ENCODE data around the gene VAMP5. TPM values are rescaled to one million over a fixed set of nuclear protein-coding genes. Genes with fewer than 3 reads are reported as not detected.
"Not testable (repeated sequence)": the region's sequence is repeated elsewhere in the genome, so short reads cannot be mapped to it uniquely, and the experiment has no call there.

Gene VAMP5, protein sequence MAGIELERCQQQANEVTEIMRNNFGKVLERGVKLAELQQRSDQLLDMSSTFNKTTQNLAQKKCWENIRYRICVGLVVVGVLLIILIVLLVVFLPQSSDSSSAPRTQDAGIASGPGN
- 10 to 100 TPM in 11 of 12 donors, not detected in 1; 19.4 to 44.4 (median 38.0) TPM for polyA plus RNA-seq (ENCODE audit: insufficient read length in 12 of 12)
- long read RNA-seq, donor 1, transcript VAMP5-201 (3 exons, 689 nt): major isoform, 10 of 18 reads
- long read RNA-seq, donor 1, partial matches to known transcripts: 8 of 18 reads
- long read RNA-seq, donor 1, other reads (novel, unspliced or antisense): 0 of 18 reads
- long read RNA-seq, donor 2, transcript VAMP5-201 (3 exons, 689 nt): major isoform, 48 of 56 reads
- long read RNA-seq, donor 2, partial matches to known transcripts: 0 of 56 reads
- long read RNA-seq, donor 2, other reads (novel, unspliced or antisense): 8 of 56 reads
- long read RNA-seq, donor 3, transcript VAMP5-201 (3 exons, 689 nt): major isoform, 16 of 24 reads
- long read RNA-seq, donor 3, partial matches to known transcripts: 0 of 24 reads
- long read RNA-seq, donor 3, other reads (novel, unspliced or antisense): 7 of 24 reads
- long read RNA-seq, donor 4, transcript VAMP5-201 (3 exons, 689 nt): major isoform, 11 of 25 reads
- long read RNA-seq, donor 4, partial matches to known transcripts: 13 of 25 reads
- long read RNA-seq, donor 4, other reads (novel, unspliced or antisense): 0 of 25 reads
- long read RNA-seq, donor 5, transcript VAMP5-201 (3 exons, 689 nt): major isoform, 41 of 81 reads
- long read RNA-seq, donor 5, partial matches to known transcripts: 32 of 81 reads
- long read RNA-seq, donor 5, other reads (novel, unspliced or antisense): 5 of 81 reads
- long read RNA-seq, donor 6, transcript VAMP5-201 (3 exons, 689 nt): major isoform, 16 of 58 reads
- long read RNA-seq, donor 6, partial matches to known transcripts: 42 of 58 reads
- long read RNA-seq, donor 6, other reads (novel, unspliced or antisense): 0 of 58 reads
- long read RNA-seq, donor 7, transcript VAMP5-201 (3 exons, 689 nt): major isoform, 35 of 35 reads
- long read RNA-seq, donor 7, partial matches to known transcripts: 0 of 35 reads
- long read RNA-seq, donor 7, other reads (novel, unspliced or antisense): 0 of 35 reads
- long read RNA-seq, donor 8, transcript VAMP5-201 (3 exons, 689 nt): major isoform, 33 of 52 reads
- long read RNA-seq, donor 8, partial matches to known transcripts: 9 of 52 reads
- long read RNA-seq, donor 8, other reads (novel, unspliced or antisense): 9 of 52 reads
- long read RNA-seq, donor 9, transcript VAMP5-201 (3 exons, 689 nt): major isoform, 21 of 34 reads
- long read RNA-seq, donor 9, partial matches to known transcripts: 12 of 34 reads
- long read RNA-seq, donor 9, other reads (novel, unspliced or antisense): 0 of 34 reads
- long read RNA-seq, donor 10, transcript VAMP5-201 (3 exons, 689 nt): major isoform, 46 of 79 reads
- long read RNA-seq, donor 10, partial matches to known transcripts: 32 of 79 reads
- long read RNA-seq, donor 10, other reads (novel, unspliced or antisense): 0 of 79 reads
- long read RNA-seq, donor 11, transcript VAMP5-201 (3 exons, 689 nt): major isoform, 36 of 69 reads
- long read RNA-seq, donor 11, partial matches to known transcripts: 25 of 69 reads
- long read RNA-seq, donor 11, other reads (novel, unspliced or antisense): 6 of 69 reads

DNA sequence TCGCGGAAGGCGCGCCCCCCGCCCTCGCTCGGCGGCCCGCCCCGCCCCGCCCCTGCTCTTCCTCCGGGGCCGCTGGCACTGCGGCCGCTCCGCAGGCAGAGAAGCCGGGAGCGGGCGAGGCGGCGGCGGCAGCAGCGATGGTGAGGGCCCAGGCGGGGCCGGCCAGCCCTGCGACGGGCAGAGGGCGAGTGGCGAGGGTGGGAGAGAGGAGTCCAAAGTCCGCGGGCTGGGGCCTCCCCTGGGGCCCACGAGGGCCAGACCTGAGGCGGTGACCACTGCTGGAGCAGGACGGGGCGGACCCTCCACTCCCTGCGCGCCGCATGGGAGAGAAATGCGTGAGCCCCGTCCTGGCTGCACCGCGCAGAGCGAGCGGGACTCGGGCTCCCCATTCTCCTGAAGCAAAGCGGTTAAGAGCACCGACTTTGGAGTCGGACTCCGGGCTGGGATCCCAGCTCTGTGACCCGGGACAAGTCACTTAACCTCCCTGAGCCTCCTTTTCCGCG is at the start of gene VAMP5:
Gene VAMP5, plus strand, starts transcription at position 78 of the 503 bp plus-strand sequence. Its CDS starts 60 bp downstream, at position 138.
- no peak for DNase-seq

DNA sequence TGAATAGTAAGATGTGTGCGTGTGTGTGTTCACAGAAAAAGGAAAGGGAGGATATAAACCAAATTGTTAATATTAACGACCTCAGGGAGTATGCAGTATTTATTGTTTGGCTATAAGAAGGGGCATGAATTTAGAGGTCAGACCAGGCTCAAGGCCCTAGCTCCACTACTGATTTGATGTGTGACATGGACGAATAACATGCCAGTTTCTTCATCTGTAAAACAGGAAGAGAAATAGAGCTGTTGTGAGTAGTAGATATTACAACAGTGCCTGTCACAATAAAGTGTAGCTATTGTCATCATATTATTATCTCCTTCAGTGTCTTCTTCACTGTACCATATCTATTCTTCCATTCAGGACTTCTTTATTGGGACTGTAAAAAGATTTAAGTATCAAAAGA is 49.4 kb upstream of the VAMP5 start:
- no peak for DNase-seq

DNA sequence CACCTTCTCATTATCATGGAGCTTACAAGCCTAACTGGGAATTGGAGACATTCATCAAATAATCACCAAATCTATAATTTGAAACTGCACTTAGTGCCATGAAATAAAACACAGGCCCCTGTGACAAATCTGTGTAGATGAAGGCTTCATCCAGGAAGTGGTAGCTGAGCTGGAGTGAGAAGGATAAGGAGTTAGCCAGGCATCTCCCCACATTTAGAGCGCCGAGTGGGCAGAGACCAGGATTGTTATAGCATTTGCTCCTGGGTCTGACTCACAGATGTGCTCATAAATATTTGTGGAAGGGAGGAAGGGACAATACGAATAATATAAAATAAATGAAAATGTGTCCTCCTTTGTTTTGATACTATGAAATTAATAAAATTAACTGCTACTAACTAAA is 47.8 kb upstream of the VAMP5 start:
- no peak for DNase-seq

DNA sequence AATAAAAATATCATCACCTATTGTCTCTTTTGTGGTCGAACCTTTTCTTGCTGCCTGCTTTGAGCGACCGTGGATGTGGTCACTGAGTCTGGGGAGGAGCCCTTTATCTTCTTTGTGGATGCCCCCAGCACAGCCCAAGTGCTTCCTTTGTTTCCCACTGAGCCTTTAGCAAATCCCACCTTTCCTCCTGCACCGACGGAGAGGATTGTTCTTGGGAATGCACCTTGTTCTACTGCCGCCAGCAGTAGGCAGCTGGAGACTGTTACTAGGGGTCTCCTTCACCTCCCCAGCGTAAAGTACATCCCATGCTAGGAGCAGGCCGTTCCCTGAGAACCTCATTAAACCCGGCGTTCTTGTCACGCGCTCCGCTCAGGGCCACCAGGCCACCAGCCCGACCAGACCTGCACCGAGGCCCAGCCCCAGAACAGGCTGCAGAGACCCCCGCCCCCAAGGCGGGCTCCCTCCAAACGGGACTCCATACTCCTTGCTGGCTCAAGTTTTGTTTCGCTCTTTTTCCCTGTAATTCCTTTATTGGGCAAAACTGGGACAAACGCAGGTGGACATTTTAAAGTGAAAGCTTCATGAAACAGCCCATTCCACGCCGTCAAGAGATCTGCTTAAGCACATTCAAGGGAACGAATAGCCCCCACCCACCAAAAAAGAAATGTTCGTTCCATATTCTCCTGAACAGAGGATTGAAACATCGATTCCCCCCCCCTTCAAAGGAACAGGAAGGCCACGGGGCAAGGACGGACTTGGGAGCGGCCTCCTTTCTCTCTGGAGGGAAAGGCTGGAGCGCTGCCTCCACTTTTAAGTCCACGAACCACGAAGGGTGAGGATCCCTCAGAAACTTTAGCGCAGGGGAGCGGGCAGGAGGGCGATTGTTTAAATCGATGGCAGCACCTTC is 46.4 kb upstream of the VAMP5 start:
- DNase-seq: peak; percentile 59

DNA sequence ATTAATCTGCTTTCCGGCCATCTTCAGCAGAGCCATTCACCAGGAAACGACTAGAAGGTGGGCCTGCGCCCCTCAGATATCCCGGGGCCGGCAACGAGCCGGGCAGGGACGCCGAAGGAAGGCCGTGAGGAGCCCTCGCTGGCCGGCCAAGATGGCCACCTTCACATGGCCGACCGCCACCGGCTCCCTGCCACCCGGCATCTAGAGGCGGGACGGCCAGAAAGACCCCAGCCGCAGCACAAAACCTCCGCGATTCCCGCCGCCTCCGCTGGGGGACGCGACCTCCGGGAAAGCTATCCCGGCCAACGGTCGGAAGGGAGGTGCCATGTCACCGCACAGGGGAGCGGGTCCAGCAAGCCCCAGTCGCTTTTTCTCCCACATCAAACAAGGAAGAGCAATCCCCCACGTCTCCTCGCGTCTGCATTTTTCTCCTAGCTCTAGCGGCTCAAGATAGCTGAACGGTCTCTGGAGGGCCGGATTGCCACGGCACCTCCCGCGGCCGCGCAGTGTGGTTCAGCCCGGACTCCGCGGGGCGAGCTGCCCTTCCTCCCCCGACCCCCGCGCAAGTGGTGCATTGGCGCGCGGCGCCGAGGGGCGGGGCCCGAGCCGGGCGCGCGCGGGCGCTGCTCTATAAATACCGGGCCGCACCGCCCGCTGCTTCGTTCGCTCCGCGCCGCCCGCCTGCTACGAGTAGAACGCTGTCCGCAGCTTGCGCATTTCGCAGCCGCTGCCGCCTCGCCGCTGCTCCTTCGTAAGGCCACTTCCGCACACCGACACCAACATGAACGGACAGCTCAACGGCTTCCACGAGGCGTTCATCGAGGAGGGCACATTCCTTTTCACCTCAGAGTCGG is 45.5 kb upstream of the VAMP5 start, which contains the start of gene MAT2A:
Gene MAT2A, plus strand, starts transcription at position 662 of the 854 bp plus-strand sequence. Its CDS starts 120 bp downstream, at position 782.
- DNase-seq: peak; percentile 97

DNA sequence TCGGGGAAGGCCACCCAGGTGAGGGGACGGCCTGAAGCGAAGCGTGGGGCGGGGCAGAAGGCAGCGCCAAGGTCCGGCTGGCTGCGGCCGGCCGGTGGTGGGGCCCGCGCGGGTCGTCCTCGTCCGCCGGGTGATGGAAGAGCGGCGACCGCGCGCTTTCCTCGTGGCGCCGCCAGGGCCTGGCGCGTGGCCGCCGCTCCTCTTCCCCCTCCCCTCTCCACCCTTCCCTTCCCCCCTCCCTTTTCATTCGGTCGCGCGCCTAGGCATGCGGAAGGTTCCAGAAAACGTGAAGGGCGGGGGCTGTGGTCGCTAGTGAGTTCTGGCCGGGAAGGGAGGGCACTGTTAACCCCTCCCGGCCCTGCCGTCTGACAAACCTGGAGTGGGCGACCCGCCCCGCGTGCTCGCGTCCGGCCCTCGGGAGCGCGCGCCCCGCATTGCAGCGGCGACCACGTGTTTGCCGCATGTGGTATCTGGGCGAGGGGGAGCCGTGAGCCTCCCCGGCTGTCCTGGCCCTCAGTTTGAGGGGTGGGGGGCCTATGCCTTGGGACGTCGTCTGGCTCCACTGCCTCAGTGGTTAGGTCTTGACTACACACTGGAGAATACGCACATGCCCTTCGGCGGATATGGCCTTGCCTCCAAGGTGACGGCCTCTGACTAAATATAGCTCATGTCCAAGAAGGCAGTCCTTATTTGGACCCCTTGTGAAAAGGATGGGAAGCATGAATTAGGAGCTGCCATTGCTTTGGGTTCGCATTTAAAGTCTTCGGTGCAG is 44.7 kb upstream of the VAMP5 start:
- peak; percentile 84 for DNase-seq

DNA sequence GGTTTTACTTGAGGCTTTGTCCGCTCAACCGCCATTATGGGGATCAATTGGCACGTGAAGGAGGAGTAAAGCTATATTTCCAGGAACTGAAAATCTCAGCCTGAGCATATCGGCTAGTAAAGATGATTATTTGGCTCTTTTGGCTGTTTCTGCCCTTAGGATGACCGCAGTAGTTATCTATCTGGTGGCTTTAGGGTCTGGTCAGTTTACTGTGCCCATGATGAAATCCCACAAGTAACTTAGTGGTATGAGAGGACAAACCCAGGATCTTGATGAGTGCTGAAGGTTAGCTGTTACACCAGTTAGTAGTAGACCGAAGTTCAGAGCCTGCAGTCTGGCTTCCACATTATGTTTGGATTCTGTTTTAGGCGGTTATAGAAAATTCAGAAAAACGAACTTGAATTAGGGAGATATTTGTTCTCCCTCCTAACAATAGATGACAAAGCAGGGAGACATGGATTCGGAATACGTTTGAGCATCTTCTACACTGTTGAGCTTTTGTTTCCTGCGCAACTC is 44.0 kb upstream of the VAMP5 start:
- no peak for DNase-seq

DNA sequence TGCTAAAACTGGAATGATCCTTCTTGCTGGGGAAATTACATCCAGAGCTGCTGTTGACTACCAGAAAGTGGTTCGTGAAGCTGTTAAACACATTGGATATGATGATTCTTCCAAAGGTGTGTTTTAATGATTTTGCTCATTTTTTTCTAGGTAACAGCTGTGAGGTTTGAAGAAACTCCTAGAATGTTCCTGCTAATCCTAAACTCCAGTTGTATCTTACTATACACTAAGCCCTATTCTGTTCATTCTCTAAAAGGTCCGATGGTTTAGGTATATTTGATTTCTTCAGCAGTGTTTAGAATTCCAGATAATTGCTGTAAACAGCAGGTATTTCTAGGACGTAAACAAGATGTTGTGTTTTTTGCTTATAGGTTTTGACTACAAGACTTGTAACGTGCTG is 43.0 kb upstream of the VAMP5 start:
- no peak for DNase-seq

DNA sequence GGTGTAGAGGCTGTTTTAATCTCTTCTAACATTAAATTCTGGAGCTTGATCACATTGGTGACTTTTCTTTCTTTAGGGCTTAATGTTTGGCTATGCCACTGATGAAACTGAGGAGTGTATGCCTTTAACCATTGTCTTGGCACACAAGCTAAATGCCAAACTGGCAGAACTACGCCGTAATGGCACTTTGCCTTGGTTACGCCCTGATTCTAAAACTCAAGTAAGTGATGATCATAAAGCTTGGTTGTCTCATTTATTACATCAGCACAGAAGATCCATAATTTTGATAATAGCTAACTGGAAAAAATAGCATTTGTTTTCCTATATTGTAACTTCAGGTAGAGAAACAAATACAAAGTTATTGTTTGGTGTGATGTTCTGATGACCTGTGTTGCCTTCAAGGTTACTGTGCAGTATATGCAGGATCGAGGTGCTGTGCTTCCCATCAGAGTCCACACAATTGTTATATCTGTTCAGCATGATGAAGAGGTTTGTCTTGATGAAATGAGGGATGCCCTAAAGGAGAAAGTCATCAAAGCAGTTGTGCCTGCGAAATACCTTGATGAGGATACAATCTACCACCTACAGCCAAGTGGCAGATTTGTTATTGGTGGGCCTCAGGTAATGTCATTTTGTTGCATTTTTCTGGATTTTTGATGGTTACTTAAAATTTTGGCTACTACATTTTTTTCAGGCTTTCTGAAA is 42.3 kb upstream of the VAMP5 start:
- DNase-seq: no peak

DNA sequence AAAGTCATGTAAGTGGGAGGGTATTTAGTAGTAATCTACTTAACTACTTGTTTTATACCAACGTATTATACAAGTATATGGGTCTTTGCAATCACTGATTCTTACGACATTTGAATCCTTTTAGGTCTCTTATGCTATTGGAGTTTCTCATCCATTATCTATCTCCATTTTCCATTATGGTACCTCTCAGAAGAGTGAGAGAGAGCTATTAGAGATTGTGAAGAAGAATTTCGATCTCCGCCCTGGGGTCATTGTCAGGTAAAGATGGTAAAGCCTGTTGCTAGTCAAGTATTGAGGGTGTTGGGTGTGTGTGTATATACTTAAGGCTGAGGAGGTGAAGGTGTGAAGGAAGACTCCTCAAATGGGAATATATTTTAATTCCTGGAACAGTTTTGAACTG is 41.5 kb upstream of the VAMP5 start:
- no peak for DNase-seq

DNA sequence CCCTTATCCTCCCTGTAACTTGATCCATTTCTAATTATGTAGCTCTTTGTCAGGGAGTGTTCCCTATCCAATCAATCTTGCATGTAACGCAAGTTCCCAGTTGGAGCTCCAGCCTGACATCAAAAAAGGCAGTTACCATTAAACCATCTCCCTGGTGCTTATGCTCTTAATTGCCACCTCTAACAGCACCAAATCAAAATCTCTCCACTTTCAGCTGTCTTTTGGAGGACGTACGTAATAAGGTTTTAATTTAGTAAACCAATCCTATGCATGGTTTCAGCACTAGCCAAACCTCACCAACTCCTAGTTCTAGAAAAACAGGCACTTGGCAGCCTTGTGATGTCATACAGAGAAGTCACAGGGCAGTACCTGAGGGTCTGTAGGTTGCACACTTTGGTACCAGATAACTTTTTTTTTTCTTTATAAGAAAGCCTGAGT is 40.0 kb upstream of the VAMP5 start:
- not testable (repeated sequence) for DNase-seq

DNA sequence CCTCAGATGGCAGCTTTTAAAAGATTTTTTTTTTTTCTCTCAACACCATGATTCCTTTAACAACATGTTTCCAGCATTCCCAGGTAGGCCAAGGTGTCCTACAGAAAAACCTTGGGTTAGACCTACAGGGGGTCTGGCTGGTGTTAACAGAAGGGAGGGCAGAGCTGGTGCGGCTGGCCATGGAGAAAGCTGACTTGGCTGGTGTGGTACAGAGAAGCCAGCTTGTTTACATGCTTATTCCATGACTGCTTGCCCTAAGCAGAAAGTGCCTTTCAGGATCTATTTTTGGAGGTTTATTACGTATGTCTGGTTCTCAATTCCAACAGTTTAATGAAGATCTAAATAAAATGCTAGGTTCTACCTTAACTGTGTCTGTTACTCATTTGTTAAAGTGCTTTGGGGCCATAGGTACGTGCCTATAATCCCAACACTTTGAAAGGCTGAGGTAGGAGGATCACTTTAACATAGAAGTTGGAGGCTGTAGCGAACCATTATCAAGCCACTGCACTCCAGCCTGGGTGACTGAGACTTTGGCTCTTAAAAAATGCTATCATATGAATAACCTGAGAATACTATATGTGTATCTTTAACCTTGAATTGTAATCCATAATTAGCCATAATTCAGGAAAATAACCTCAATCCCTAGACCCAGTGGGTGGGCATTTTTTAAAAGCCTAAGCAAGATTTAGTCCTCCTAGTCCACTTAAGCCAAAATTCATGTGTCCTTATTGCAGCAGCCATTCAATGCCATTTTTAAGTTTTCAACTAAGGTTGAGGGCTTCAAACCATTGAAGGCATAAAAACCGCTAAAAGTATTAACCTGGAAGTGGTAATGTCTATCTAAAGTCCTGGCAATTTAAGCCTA is 39.1 kb upstream of the VAMP5 start:
- not testable (repeated sequence) for DNase-seq

DNA sequence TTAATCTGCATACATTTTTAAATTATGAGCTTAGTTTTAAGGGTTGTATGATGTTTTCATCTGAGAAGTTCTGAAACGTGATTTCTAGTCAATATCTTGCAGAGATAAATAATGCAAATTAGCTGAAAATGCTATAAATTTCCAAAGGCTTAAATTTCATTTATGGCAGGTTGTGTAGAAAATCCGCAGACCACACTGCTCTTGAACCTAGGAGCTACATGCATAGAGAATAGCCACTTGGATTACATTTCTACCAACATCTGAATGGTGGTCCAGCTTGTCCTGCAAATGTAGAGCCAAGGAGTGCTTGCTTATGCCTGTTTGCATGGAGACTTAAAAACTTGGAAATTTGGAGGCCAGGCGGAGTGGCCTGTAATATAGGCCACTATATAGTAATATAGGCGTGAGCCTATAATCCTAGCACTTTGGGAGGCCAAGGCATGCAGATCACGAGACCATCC is 38.4 kb upstream of the VAMP5 start:
- DNase-seq: no peak

DNA sequence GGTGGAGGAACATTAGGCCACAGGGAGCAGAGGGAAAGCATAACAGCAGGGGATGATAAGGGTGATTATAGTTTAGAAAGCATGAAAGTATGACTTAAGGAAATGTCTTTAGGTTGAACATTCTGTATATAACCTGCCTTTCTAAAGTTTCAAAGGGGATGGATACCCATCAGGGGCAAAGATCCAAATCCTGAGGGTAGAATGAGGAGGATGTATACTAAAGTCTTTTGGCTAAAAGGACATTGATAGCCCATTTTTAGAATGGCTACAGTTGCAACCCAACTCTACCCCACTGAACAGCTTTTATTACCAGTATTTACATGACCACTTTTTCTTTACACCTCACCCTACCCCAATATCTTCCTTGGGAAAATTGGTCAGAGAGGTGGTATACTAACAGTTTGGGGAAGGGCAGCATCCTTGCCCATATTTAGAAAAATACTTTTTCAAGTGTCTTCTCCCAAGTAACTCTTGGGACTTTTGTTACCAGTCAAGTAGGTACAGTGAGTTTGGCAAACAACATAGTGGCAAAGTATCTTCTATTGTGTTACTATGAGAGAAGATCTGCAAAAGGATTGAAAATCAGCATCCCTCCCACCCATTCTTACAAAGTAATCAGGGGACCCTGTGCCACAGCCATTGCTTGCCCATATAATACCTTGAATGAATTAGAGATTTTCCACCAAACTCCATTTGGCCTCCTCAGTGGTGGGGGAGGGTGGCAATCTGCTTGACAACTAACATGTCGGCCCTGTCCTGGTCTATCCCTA is 37.0 kb upstream of the VAMP5 start:
- no peak for DNase-seq

Measured in muscle of arm (tissue), 14 donors.